GM18498 (cell line): ENCODE measurements around the gene MICA.
"Not testable (repeated sequence)": the region's sequence is repeated elsewhere in the genome, so short reads cannot be mapped to it uniquely, and the experiment has no call there.

Source experiments
- ATAC-seq: cut with Tn5 transposase; IDR thresholded peaks from one replicate; pipeline ENCODE4 v1.9.1; 2021; ENCODE audit warnings: mild to moderate bottlenecking, moderate library complexity; ENCODE audit not compliant: unreplicated experiment

Gene MICA

DNA sequence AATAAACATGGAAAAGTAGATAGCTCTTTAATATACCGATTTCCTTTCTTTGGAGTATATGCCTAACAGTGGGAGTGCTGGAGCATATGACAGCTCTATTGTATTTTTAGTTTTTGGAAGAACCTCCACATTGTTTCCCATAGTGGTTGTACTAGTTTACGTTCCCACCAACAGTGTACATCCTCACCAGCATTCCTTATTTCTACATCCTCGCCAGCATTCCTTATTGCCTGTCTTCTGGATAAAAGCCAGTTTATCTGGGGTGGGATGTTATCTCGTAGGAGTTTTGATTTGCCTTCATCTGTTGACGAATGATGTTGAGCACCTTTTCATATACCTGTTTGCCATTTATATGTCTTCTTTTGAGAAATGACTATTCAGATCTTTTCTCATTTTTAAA is 2.6 kb downstream of the MICA start:
- no peak for ATAC-seq

DNA sequence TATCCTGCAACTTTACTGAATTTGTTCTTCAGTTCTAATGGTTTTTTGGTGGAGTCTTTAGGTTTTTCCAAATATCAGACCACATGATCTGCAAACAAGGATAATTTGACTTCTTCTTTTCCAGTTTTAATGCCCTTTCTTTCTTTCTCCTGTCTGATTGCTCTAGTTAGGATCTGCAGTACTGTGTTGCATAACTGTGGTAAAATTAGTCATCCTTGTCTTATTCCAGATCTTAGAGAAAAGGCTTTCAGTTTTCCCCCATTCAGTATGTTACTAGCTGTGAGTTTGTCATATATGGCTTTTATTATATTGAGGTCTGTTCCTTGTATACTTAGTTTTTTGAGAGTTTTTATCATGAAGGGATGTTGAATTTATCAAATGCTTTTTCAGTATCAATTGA is 4.3 kb downstream of the MICA start:
- ATAC-seq: no peak

DNA sequence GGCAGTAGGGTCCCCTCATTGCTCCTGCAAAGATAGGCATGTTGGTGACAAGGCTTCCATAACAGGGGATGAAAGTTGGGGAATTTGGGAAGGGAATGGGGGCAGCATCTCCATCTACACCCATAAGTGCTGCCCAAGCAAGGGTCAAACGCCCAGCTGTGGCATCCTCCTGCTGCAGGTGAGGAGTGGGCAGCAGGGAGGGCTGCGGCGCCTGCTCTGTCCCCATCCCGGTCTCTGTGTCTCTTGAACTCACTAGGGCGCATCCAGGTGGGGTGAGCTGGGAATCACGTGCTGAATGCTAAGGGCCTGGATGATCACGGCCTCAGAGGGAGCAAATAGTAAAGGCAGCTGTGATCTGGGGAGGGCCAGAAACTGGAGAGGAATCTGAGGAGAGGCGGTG is 9.1 kb downstream of the MICA start:
- no peak for ATAC-seq

DNA sequence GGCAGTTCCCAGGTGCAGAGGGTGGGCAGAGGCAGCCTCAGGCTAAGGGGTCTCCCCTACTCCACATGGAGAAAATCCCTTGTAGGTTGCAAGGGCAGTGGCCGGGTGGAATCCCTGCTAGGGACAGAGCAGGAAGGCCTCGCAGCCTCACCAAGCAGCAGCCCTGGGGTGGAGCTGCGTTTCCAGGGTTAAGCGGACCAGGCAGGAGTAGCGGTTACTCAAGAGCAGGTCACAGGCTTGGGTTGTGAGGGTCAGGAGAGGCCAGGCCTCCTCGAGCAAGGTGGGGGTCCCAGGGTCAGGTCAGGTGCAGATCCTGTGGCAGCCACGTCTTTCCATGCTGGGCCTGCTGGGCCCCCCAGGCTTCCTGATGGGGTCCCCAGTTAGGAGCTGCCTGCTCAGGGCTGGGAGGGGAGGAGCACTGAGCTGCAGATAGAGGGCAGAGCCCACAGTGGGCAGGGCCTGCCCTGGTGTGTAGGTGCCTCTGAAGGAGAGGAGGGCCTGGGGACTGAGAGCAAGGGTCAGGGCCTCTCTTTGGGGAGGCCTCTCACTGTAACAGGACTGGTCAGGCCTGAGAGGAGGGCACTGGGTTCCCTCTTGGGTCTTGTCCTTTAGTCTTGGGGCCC is 10.9 kb downstream of the MICA start:
- not testable (repeated sequence) for ATAC-seq

DNA sequence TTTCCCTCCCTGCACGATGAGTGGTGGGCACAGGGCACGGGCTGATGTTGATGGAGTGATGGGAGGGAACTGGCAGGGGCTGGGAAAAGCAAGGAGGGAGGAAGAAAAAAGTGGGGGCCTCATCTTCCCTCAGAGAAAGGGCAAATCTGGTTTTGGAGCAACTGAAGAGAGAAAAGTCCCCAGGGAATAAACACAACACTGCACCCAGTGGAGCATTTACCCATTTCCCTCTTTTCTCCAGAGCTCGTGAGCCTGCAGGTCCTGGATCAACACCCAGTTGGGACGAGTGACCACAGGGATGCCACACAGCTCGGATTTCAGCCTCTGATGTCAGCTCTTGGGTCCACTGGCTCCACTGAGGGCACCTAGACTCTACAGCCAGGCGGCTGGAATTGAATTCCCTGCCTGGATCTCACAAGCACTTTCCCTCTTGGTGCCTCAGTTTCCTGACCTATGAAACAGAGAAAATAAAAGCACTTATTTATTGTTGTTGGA is 11.4 kb downstream of the MICA start:
- ATAC-seq: no peak

DNA sequence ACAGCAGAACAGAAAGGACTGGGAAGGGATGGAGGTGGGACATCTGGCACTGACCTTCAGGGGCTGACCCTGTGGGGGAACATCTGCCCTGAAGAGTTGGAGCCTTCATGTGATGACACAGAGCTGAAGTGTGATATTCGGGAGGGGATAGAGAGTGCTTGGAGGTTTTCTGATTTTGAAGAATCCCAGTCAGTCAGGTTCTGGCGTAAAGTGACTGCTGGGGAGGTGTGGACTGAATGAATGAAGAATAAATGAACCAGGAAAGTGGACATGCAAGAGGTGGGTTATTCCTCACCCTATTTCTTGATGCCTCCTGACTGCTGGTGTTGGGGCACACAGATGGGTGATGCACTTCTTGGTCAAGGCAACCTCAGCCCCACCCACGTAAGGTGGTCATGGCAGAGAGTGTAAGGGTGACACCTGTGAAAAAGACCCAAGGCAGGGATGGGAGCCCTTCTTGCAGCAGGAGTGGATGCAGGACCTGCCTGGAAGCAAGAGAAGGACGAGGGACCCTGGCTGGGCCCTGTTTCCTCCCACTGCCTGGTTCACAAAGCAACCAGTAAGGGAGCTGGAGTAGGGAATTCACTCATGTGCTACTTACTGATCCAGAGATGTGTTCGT is 13.1 kb downstream of the MICA start:
- ATAC-seq: no peak

DNA sequence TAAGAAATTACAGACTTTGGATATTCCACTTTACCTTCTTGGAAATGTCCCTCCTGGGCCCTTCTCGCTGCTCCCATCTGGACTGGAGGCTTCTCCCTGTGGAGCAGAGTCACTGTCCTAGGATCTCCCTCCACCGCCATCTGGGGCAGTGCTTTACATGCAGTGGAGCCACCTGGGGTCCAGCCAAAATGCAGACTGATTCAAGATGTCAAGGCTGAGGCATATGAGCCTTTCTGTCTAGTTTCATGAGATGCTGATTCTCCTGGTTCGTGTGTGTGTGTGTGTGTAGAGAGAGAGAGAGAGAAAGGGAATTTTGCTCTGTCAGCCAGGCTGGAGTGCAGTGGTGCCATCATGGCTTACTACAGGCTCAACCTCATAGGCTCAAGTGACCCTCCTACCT is 14.9 kb downstream of the MICA start:
- ATAC-seq: no peak

DNA sequence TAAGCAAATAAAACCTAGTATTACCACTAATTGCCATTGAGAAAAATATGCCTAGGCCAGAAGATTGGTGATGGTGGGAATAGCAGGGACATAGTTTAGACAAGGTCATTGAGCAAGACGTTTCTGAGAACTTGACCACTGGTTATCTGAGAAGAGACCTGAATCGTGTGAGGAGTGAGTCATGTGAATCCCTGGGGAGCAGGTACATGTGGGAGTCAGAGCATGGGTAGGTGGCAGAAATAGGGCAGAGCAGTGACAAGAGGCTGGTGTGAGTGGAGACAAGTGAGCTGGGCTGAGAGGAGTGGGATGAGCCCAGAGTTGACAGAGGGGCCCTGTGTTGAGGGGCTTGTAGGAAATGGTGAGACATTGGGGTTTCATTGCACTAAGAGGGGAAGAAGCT is 16.4 kb downstream of the MICA start:
- ATAC-seq: no peak

DNA sequence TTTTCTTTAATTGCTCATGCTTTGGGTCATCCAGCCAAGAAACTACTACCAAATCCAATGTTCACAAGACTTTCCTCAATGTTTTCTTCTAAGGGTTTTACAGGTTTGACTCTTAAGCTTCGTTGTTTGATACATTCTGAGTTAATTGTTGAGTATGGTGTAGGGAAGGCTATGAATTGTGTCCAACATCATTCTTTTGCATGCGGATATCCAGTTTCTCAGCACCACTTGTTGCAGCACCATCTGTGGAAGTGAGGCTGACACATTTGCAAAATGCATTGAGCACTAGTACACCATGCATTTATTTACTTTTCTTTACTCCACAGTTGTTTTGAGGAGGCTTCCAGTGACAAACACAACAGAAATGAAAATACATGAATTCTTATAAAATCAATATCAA is 17.2 kb downstream of the MICA start:
- no peak for ATAC-seq

DNA sequence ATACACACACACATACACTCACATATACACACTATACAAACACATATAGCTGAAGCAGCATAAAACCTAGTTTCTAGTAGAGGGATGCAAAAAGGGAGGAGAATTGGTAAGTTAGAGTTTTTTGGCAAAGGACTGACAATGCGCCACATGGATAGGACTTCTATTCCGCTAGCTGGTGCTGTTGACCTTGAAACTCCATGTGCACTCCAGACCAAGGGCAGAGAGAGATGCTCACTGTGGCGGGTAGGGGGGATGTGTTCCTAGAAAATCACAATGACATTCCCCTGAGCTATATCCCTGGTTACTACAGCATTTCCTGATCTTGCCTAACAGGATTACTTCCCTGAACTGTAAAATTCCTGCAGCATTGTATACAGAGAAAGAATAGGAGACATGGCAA is 19.2 kb downstream of the MICA start:
- no peak for ATAC-seq

DNA sequence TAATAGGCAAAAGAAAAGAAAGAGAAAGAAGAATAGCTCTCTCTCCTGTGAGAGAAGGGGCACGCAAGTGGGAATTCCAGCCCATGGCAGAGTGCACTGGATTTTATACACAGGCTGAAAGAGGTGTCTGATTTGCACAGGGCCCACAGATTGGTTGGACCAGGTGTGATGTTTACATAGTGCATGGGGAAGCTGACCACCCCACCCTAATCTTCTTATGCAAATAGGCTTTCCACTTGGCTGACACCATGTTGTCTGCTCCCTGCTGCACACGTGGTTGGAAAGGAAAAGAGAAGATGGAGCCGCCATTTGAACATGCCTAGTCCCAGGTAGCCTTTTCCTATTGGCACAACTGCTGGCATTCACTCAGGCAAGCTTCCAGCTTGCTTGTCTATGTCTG is 20.2 kb downstream of the MICA start:
- no peak for ATAC-seq

DNA sequence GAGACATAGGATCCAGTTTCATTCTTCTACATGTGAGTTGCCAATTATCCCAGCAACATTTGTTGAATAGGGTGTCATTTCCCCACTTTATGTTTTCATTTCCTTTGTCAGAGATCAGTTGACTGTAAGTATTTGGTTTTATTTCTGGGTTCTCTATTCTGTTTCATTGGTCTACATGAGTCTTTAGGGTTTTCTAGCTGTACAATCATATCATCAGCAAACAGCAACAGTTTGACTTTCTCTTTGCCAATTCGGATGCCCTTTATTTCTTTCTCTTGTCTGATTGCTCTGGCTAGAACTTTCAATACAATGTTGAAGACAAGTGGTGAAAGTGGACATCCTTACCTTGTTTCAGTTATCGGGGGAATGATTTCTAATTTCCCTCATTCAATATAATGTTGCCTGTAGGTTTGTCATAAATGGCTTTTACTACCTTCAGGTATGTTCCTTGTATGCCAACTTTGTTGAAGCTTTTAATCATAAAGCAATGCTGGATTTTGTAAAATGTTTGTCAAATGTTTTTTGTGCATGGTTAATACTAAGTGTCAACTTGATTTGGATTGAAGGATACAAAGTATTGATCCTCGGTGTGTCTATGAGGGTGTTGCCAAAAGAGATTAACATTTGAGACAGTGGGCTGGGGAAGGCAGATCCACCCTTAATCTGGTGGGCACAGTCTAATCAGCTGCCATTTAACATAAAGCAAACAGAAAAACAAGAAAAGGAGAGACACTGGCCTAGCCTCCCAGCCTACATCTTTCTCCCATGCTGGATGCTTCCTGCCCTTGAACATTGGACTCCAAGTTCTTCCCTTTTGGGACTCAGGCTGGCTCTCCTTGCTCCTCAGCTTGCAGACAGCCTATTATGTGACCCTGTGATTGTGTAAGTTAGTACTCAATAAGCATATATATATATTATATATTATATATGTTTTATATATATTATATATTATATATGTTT is 23.3 kb downstream of the MICA start:
- ATAC-seq: no peak

DNA sequence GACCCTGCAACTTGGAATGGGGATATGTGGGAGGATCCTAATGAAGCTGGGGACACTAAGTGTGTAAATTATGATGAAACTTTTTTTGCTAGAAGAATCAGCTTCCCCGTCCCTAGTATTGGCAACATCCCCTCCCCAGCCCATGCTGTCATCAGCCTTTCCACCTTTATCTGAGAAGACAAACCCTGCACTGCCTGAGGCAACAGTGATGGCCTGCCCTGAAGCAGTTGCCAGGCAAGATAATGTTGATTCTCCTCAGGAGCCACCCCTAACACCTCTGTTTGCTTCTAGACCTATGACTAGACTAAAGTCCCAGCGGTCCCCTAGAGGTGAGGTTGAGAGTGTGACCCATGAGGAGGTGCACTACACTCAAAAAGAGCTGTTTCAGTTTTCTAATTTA is 27.1 kb downstream of the MICA start:
- no peak for ATAC-seq

DNA sequence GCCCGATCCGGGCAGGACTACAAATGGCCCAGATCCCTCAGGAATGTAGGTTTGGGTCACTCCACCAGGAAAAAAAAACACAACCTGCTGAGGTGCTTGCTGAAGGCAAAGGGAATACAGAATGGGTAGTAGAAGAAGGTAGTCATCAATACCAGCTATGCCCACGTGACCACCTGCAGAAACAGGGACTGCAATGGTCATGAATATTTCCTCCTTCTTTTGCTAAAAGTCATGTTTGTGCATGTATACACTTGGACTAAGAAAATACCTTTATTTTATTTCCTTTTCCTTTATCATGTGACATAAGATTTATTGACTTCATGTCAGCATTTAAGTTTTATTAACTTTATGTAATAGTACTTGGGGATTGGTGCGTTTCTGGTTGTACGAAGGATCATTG is 31.7 kb downstream of the MICA start:
- ATAC-seq: not testable (repeated sequence)

DNA sequence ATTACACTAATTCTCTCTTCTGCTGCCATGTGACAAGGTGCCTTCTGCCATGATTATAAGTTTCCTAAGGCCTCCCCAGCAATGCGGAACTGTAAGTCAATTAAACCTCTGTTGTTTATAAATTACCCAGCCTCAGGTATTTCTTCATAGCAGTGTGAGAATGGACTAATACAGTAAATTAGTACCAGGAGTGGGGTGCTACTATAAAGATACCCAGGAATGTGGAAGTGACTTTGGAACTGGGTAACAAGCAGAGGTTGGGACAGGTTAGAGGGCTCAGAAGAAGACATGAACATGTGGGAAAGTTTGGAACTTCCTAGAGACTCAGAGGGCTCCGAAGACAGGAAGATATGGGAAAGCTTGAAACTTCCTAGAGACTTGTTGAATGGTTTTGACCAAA is 34.8 kb downstream of the MICA start:
- ATAC-seq: no peak

DNA sequence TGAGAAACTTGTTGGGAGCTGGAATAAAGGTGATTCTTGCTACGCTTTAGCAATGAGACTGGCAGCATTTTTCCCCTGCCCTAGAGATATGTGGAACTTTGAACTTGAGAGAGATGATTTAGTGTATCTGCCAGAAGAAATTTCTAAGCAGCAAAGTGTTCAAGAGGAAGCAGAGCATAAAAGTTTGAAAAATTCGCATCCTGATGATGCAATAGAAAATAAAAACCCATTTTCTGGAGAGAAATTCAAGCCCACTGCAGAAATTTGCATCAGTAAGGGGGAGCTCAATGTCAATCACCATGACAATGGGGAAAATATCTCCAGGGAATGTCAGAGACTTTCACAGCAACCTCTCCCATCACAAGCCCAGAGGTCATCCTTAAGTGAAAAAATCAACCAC is 35.3 kb downstream of the MICA start:
- no peak for ATAC-seq

DNA sequence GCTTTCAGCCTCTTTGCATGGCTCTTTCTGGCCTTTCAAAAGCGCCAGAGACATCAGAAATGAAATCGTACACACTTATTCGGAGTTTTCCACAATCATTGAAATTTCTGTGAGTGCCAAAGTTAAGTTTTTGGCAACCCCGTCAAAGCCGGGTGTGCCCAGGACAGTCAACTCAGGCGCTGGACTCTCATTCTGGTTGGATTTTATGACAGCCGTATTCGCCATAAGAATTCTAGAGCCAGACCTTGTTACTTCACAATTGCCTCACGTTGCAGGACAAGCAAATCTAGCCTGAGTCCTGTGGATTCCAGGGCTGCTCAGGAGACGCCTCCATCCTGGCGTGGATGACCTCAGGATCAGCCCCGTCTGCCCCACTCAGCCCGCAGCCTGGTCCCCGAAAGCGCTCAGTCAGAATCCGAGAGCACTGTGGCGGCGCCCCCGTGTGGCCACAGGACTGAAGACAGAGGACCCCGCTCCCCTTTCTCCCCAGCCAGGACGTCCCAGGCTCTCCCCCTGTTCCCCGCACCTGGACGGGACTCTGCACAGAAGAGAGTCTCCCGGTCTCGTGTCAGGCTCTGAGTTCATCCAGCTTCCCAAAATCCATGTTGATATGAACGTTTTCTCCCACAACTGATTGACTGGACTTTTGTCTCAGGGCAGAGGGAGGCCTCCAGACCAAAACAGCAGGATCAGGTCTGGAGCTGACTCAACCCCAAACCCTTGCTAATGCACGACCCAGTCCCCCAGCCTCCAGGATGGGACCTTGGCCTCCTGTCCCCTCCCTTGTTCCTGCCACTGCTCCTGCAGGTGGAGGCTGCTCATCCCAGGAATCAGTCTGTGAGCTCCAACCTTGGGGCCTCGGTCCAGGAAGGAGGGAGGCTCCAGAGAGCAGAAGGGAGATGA is 38.2 kb downstream of the MICA start:
- ATAC-seq: peak; percentile 54

DNA sequence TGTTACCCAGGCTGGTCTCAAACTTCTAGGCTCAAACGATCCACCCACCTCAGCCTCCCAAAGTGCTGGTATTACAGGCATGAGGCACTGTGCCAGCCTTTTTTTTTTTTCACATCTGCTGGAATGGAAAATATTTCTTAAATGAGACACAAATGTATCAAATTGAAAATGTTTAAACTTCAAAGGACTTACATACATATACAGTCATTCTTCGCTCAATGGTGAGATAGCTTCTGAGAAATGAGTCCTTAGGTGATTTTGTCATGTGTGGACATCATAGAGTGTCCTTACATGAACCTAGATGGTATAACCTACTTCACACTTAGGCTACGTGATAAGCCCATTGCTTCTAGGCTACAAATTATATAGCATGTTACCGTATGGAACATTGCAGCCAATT is 43.1 kb downstream of the MICA start:
- no peak for ATAC-seq

DNA sequence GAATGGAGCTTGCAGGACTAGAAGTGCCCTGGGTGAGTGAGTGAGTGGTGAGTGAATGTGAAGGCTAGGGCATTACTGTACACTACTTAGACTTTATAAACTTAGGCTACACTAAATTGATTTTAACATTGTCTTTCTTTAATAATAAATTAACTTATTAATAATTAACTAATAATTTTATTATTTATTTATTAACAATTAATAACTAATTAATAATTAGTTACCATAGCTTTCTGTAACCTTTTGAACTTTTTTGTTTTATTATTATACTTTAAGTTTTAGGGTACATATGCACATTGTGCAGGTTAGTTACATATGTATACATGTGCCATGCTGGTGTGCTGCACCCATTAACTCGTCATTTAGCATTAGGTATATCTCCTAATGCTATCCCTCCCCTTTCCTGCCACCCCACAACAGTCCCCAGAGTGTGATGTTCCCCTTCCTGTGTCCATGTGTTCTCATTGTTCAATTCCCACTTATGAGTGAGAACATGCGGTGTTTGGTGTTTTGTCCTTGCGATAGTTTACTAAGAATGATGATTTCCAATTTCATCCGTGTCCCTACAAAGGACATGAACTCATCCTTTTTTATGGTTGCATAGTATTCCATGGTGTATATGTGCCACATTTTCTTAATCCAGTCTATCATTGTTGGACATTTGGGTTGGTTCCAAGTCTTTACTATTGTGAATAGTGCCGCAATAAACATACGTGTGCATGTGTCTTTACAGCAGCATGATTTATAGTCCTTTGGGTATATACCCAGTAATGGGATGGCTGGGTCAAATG is 43.8 kb downstream of the MICA start:
- ATAC-seq: not testable (repeated sequence)

DNA sequence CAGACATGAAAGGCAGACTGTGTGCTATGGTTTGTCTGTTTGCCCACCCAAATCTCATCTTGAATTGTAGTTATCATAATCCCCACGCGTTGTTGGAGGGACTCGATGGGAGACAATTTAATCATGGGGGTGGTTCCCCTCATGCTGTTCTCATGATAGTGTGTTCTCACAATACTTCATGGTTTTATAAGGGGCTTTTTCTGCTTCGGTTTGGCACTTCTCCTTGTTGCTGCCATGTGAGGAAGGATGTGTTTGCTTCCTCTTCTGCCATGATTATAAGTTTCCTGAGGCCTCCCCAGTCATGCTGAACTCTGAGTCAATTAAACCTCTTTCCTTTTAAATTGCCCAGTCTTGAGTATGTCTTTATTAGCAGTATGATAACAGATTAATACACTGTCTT is 47.4 kb downstream of the MICA start:
- ATAC-seq: no peak
